IPS-18a (cell line): Measurements from ENCODE around the gene MVD.

Experiments
- H3K27ac ChIP-seq: one replicate; pipeline ENCODE4 v1.5.1; 2013; ENCODE audit warnings: low read length
- H3K27me3 ChIP-seq: one replicate; pipeline ENCODE4 v1.6.1; 2013; ENCODE audit warnings: mild to moderate bottlenecking, low read length; ENCODE audit not compliant: control insufficient read depth, insufficient read depth
- H3K36me3 ChIP-seq: one replicate; pipeline ENCODE4 v1.6.1; 2013; ENCODE audit warnings: low read depth, low read length; ENCODE audit not compliant: control insufficient read depth
- H3K4me1 ChIP-seq: one replicate; pipeline ENCODE4 v1.6.1; 2013; ENCODE audit warnings: low read depth, low read length; ENCODE audit not compliant: control insufficient read depth
- H3K4me3 ChIP-seq: one replicate; pipeline ENCODE4 v1.5.1; 2013; ENCODE audit warnings: low read length
- H3K9ac ChIP-seq: one replicate; pipeline ENCODE4 v1.6.1; 2013; ENCODE audit warnings: mild to moderate bottlenecking, low read length, moderate library complexity
- H3K9me3 ChIP-seq: one replicate; pipeline ENCODE4 v1.6.1; 2013; ENCODE audit warnings: low read depth, low read length; ENCODE audit not compliant: control insufficient read depth

MVD gene

DNA sequence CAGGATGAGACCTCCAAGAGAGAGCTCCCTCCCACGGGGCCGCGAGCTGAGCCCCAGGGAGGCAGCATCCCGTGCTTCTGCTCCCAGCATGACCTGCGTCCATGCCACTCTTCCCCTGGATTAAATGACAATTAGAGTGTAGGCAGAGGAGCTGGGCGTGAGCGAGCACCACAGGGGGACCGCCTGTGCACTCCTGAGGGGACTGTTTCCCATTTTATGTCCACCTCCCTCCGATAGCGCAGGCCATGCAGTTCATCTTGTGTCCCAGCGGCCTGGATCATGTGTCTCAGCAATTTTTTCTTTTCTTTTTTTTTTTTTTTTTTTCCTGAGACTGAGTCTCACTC is 30.3 kb downstream of the MVD start:
- no peak overlapping the region for H3K9ac ChIP-seq
- no peak overlapping the region for H3K27ac ChIP-seq
- H3K27me3 ChIP-seq = peaks cover 6% of the 10 kb centered on the region
- no peak overlapping the region for H3K4me3 ChIP-seq
- H3K9me3 ChIP-seq = no peaks in the 10 kb centered on the region
- H3K36me3 ChIP-seq = peaks cover 9% of the 10 kb centered on the region
- H3K4me1 ChIP-seq = peaks cover 3% of the 10 kb centered on the region

DNA sequence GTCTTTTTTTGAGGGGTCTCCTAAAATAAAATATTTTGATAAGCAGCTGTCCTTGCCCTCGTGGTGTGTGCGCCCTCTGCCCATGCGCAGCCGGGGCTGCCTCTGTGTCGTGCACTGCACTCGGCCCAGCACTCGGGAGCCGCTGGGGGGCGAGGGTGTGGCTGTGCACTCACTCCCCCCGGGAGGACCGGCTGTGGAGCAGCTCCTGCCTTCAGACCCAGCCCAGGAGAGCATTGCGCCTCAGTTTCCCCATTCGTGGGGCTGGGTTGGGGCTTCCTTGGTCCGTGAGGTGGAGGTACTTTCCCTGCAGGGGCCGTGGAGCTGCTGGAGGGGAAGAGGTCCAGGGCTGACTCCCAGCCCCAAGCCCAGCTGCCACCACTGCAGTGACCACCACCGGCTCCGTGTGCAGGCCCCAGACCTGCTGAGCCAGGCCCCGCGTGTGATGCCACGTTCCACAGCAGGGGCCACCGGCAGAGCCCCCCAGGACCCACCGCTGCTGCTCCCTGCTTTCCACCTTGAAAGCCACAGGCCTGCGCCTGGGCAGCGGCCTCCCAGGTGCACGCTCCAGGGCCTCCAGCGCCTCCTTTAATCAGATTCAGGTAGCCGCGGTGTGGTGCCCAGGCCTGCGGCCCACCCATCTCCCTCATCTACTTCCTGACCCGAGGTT is 30.8 kb downstream of the MVD start:
- no peaks in the 10 kb centered on the region for H3K9me3 ChIP-seq
- H3K4me1 ChIP-seq = peaks cover 3% of the 10 kb centered on the region
- H3K4me3 ChIP-seq = no peak overlapping the region
- H3K27me3 ChIP-seq = peaks cover 6% of the 10 kb centered on the region
- H3K27ac ChIP-seq = no peak overlapping the region
- peaks cover 13% of the 10 kb centered on the region for H3K36me3 ChIP-seq
- H3K9ac ChIP-seq = no peak overlapping the region

DNA sequence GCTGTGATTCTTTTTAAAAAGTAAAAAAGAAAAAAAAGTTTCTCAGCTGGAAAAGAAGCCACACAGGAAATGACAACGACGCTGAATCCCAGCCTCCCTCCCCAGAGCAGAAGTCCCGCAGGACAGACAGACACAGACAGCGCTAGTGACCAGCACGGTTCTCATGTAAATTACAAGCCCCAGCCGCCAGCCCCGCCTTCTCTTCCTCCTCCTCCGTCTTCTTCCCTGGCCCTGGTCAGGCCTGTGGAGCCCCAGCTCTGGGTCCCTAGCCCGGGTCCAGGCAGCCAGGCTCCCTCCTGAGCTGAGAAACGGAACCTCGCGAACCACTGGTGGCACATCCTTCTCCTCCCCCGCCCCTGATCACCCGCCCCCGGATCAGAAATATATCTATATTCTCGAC is 31.5 kb downstream of the MVD start:
- Histone ChIP-seq H3K9me3 (no peaks in the 10 kb centered on the region), H3K4me3 (no peak overlapping the region), H3K4me1 (peaks cover 3% of the 10 kb centered on the region), H3K27me3 (peaks cover 6% of the 10 kb centered on the region), H3K36me3 (peaks cover 17% of the 10 kb centered on the region), H3K27ac (no peak overlapping the region), H3K9ac (no peak overlapping the region)

DNA sequence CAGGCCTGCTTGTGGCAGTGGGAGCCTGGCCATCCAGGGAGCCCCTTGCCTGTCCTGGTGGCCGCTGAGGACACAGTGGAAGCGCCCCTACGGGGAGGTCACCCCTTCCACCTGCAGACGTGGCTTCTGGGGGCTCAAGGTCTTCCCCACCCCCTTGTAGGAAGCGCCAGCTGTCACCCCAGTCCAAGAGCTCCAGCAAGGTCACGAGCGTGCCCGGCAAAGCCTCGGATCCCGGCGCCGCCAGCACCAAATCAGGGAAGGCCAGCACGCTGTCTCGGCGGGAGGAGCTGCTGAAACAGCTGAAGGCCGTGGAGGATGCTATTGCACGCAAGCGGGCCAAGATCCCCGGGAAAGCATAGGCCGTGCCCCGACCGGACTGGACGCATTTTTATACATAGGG is 31.9 kb downstream of the MVD start:
- peaks cover 6% of the 10 kb centered on the region for H3K27me3 ChIP-seq

DNA sequence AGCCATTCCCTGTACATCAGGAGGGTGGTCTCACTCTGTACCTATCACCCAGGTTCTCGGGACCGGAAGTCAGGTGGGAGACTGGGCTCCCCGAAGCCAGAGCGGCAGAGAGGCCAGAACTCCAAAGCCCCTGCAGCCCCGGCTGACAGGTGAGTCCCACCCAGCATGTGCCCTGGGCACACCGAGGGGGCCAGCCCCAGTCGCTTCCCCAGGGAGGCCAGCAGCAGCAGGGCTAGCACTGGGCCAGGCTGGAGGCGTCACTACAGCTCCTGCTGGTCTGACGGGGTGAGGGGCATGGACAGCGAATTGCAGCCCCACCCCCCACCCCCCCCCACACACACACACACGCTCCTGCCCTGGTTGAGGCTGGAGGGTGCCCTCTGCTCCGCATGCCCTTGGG is 32.5 kb downstream of the MVD start:
- Histone ChIP-seq H3K4me3 (no peak overlapping the region), H3K27me3 (peaks cover 5% of the 10 kb centered on the region), H3K27ac (no peak overlapping the region), H3K36me3 (peaks cover 21% of the 10 kb centered on the region), H3K9me3 (no peaks in the 10 kb centered on the region), H3K9ac (no peak overlapping the region), H3K4me1 (peaks cover 3% of the 10 kb centered on the region)

More for the DNA sequence above, 31.9 kb downstream of the MVD start:
- Histone ChIP-seq H3K4me1 (peaks cover 3% of the 10 kb centered on the region), H3K9me3 (no peaks in the 10 kb centered on the region), H3K36me3 (peaks cover 21% of the 10 kb centered on the region), H3K9ac (no peak overlapping the region), H3K27ac (no peak overlapping the region), H3K4me3 (no peak overlapping the region)

DNA sequence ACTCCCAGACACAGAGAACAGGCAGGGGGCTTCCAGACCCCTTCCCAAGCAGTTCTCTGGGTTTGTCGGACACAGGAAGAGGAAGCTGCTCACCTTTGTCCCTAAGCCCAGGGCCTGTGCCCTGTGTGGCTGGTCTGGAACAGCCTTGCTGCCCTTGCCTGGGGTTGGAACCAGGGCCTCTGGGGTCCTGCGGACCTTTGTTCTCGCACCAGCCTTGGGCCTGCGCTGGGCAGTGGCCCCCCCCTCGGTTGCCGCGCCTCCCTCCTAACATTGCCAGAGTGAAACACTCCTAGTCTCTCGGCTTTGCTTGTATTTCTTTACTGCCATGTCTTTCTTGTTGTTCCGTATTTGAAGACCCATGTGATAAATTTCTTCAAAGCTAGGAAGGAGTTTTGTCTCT is 33.1 kb downstream of the MVD start:
- peaks cover 3% of the 10 kb centered on the region for H3K4me1 ChIP-seq

DNA sequence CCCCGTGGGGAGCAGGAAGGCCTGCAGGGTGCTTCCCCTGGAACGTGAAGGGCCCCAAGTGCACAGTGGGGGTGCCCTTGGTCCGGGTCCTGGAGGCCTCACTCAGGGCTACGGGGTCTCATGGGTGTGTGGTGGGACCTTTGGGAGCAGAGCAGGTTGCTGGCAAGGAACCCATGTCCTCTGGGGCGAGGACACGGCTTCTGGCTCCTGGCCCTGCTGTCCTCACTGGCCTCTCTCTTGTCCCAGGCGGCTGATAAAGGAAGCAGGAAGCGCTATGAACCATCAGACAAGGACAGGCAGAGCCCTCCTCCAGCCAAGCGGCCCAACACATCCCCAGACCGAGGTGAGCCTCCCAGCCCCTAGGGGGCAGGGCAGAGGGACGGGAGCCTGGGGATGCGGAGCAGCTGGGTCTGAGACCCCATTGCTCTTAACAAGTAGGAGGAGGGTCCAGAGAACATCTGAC is 34.3 kb downstream of the MVD start:
- Histone ChIP-seq H3K27me3 (no peaks in the 10 kb centered on the region), H3K9me3 (no peaks in the 10 kb centered on the region), H3K27ac (no peak overlapping the region), H3K9ac (no peak overlapping the region), H3K4me1 (no peaks in the 10 kb centered on the region), H3K4me3 (no peak overlapping the region), H3K36me3 (peaks cover 38% of the 10 kb centered on the region)

More for the DNA sequence above, 33.1 kb downstream of the MVD start:
- Histone ChIP-seq H3K27me3 (no peaks in the 10 kb centered on the region), H3K9ac (no peak overlapping the region), H3K4me3 (no peak overlapping the region), H3K9me3 (no peaks in the 10 kb centered on the region), H3K27ac (no peak overlapping the region), H3K36me3 (peaks cover 27% of the 10 kb centered on the region)

DNA sequence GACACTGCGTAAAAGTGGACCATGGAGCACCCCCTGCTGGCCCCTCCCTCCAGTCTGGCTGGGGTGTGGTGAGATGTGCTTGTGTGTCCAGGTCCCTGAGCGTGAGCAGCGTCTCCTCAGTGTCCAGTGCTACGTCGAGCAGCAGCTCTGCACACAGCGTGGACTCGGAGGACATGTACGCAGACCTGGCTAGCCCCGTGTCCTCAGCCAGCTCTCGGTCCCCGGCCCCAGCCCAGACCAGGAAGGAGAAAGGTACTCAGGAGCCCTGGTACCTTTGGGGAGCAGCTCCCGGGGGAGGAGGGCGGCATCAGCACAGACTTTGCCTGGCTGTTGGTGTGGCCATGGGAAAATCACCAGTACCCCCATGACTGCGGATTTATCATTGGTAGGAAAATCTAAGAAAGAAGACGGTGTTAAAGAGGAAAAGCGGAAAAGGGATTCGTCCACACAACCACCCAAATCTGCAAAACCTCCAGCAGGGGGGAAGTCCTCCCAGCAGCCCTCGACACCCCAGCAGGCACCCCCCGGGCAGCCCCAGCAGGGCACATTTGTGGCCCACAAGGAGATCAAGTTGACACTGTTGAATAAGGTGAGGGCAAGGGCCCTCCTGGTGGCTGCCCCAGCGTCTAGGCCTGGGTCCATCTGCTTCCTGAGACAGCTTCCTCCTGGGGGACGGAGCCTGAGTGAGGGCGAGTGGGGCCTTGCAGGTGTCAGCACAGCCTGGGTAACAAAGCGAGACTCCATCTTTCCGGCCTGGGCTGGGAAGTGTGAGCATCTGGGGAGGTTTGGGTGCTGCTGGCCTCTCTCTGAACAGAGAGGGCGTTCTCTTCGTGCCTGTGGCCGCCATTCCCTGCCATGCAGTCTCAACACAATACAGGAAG is 35.1 kb downstream of the MVD start:
- Histone ChIP-seq H3K9me3 (no peaks in the 10 kb centered on the region), H3K36me3 (peaks cover 45% of the 10 kb centered on the region), H3K27me3 (no peaks in the 10 kb centered on the region), H3K4me1 (no peaks in the 10 kb centered on the region), H3K27ac (no peak overlapping the region), H3K4me3 (no peak overlapping the region), H3K9ac (no peak overlapping the region)

DNA sequence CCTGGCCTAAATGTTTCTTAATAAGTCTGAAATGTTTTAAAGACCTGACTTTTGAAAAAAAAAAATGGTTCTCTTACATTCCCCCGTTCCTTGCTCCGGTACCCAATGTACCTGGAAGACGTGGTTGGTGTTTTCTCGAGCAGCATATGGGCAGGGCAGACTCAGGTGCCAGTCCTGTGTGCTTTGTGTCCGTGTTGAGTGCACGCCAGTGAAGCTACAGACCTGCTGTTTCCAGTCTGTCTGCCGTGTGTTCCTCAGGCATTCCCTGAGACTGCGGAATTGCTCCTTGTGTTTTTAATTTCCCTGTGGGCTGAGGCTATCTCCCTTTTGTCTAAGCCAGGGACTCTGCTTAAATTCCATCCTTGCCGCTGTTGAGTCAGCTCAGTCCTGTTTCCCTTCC is 36.2 kb downstream of the MVD start:
- H3K4me1 ChIP-seq = no peaks in the 10 kb centered on the region
- no peaks in the 10 kb centered on the region for H3K27me3 ChIP-seq
- no peak overlapping the region for H3K27ac ChIP-seq
- H3K36me3 ChIP-seq = peaks cover 54% of the 10 kb centered on the region
- H3K9ac ChIP-seq = no peak overlapping the region
- no peak overlapping the region for H3K4me3 ChIP-seq
- H3K9me3 ChIP-seq = no peaks in the 10 kb centered on the region

DNA sequence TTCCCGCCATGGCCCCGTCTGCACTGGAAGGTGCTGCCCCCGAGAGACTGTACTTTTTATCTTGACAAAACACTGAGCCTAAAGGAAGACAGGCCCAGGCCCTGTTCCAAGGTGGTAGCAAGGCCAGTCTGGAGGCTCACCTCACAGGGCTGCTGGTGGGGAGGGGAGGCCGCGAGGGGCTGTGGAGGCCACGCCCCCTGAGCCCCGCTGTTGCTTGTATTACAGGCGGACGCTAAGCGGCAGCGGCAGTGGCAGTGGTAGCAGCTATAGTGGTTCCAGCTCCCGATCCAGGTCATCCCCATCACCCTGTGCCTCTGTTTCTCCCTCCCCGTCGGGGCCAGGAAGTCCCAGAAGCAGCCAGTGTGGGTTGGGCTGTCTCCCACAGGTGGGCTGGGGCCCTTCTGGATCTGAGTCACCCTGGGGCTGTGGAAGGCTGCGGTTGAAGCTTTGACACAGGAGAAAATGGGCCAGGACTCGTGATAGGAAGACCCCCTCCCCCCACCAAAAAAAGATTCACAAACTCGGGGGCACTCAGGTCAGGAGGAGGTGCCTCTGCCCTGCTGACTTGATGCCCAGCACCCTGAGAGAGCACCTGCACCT is 37.8 kb downstream of the MVD start:
- Histone ChIP-seq H3K4me1 (no peaks in the 10 kb centered on the region), H3K9ac (no peak overlapping the region), H3K27ac (no peak overlapping the region), H3K4me3 (no peak overlapping the region), H3K9me3 (no peaks in the 10 kb centered on the region), H3K36me3 (peaks cover 51% of the 10 kb centered on the region), H3K27me3 (no peaks in the 10 kb centered on the region)

DNA sequence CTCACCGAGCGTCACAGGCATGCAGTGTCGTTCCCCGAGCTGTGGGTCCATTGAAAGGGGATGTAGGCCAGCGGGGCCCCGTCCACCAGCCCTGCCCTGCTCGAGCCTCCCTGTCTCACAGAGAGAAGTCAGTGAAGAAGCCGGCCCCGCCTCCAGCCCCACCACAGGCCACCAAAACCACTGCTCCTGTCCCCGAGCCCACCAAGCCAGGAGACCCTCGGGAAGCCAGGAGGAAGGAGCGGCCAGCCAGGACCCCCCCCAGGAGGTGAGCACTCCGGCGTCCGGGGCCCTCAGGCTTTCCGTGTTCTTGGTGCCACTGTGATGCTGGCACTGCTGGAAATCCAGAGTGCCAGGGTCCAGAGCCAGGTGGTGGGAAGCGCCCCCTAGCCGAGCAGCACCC is 38.4 kb downstream of the MVD start:
- Histone ChIP-seq H3K4me3 (no peak overlapping the region), H3K36me3 (peaks cover 46% of the 10 kb centered on the region), H3K4me1 (no peaks in the 10 kb centered on the region), H3K9ac (no peak overlapping the region), H3K27me3 (no peaks in the 10 kb centered on the region), H3K27ac (no peak overlapping the region), H3K9me3 (no peaks in the 10 kb centered on the region)
